ENCODE results near the gene MIA2.

DNA sequence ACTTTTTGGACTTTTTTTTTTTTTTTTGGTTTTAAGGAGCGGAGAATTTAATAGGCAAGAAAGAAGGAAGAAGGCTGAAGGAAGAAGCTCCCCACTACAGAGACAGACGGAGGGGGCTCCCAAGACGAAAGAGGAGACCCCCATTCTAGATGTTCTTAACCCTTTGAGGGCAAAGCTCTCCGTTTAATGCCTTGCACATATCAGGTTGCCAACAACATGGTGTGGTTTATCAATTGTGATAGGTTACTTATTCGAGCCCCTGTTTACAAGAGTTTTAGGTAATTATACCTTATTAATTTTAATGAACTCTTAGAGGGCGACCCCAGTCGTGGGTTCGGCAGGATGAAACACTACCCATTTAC lies 199.7 kb downstream of the MIA2 start:
- TF ChIP-seq, protein P1, sequence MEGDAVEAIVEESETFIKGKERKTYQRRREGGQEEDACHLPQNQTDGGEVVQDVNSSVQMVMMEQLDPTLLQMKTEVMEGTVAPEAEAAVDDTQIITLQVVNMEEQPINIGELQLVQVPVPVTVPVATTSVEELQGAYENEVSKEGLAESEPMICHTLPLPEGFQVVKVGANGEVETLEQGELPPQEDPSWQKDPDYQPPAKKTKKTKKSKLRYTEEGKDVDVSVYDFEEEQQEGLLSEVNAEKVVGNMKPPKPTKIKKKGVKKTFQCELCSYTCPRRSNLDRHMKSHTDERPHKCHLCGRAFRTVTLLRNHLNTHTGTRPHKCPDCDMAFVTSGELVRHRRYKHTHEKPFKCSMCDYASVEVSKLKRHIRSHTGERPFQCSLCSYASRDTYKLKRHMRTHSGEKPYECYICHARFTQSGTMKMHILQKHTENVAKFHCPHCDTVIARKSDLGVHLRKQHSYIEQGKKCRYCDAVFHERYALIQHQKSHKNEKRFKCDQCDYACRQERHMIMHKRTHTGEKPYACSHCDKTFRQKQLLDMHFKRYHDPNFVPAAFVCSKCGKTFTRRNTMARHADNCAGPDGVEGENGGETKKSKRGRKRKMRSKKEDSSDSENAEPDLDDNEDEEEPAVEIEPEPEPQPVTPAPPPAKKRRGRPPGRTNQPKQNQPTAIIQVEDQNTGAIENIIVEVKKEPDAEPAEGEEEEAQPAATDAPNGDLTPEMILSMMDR (conservative IDR thresholded peaks at IDR 0.05), result no peak
- TF ChIP-seq EZH2 (IDR thresholded peaks at IDR 0.05; ENCODE audit: low read depth), result no peak
